ENCODE data around the gene KCNG3.

GRCh38 chr2:42480402-42480801 is 13.4 kb downstream of the KCNG3 start:
- TF ChIP-seq CTCF (IDR thresholded peaks at IDR 0.05; ENCODE audit: low read depth, low read length, poor library complexity, severe bottlenecking) (no peak), EZH2phosphoT487 (IDR thresholded peaks at IDR 0.05; ENCODE audit: borderline replicate concordance, low read length) (no peak)
